ENCODE measurements around the gene RABL2B. TPM values are rescaled to one million over a fixed set of nuclear protein-coding genes. Genes with fewer than 3 reads are reported as not detected.

The RABL2B gene
- polyA plus RNA-seq, 1 donor from 2014 or later = 26.2 TPM

- TF ChIP-seq SMC3 (conservative IDR thresholded peaks at IDR 0.05; ENCODE audit: poor library complexity) (no peak), TAF1 (IDR thresholded peaks at IDR 0.05; ENCODE audit: low read depth) (no peak), POLR2AphosphoS5 (IDR thresholded peaks at IDR 0.05) (no peak), EP300 (conservative IDR thresholded peaks at IDR 0.05; ENCODE audit: poor library complexity, severe bottlenecking) (no peak), CTCF (IDR thresholded peaks at IDR 0.05; ENCODE audit: poor library complexity, severe bottlenecking) (no peak), MXI1 (conservative IDR thresholded peaks at IDR 0.05; ENCODE audit: poor library complexity, severe bottlenecking) (no peak), EZH2 (IDR thresholded peaks at IDR 0.05; ENCODE audit: borderline replicate concordance, insufficient read depth, low read length, poor library complexity, severe bottlenecking) (no peak), RAD21 (conservative IDR thresholded peaks at IDR 0.05) (no peak), REST (IDR thresholded peaks at IDR 0.05; ENCODE audit: borderline replicate concordance) (no peak)
- no peaks in the 10 kb centered on the region for H3K9me3 ChIP-seq (ENCODE audit: low read length)
- no peaks in the 10 kb centered on the region for H4K20me1 ChIP-seq (ENCODE audit: insufficient read depth)
- no peak overlapping the region for H3K27ac ChIP-seq (ENCODE audit: low read length)
- no peaks in the 10 kb centered on the region for H3K36me3 ChIP-seq (ENCODE audit: insufficient read depth, low read length)
- H3F3A ChIP-seq (ENCODE audit: insufficient read depth, low read length, poor library complexity, severe bottlenecking) = no peaks in the 10 kb centered on the region
- H2AFZ ChIP-seq (ENCODE audit: low read depth, low read length) = no peak overlapping the region
- no peaks in the 10 kb centered on the region for H3K9me2 ChIP-seq (ENCODE audit: insufficient read depth, low read length)
- peaks cover 17% of the 10 kb centered on the region for H3K27me3 ChIP-seq (ENCODE audit: insufficient read depth, low read depth, low read length)
- H3K4me3 ChIP-seq (ENCODE audit: low read length) = no peak overlapping the region
- H3K4me2 ChIP-seq (ENCODE audit: low read length) = no peak overlapping the region
- H3K9ac ChIP-seq (ENCODE audit: low read length) = no peak overlapping the region
- H3K79me2 ChIP-seq (replicated peaks; ENCODE audit: insufficient read depth, low read length) = no peaks in the 10 kb centered on the region
Observed at GRCh38 chr22:50721257-50721844, 62.1 kb downstream of the RABL2B start.

GRCh38 chr22:50720301-50721256 is 62.9 kb downstream of the RABL2B start:
- H3K27me3 ChIP-seq (ENCODE audit: insufficient read depth, low read depth, low read length) = peaks cover 17% of the 10 kb centered on the region
- H3K36me3 ChIP-seq (ENCODE audit: insufficient read depth, low read length) = no peaks in the 10 kb centered on the region
- H3K9ac ChIP-seq (ENCODE audit: low read length) = no peak overlapping the region
- no peaks in the 10 kb centered on the region for H3K9me3 ChIP-seq (ENCODE audit: low read length)
- H2AFZ ChIP-seq (ENCODE audit: low read depth, low read length) = no peak overlapping the region
- no peaks in the 10 kb centered on the region for H4K20me1 ChIP-seq (ENCODE audit: insufficient read depth)
- no peak overlapping the region for H3K27ac ChIP-seq (ENCODE audit: low read length)
- no peaks in the 10 kb centered on the region for H3F3A ChIP-seq (ENCODE audit: insufficient read depth, low read length, poor library complexity, severe bottlenecking)
- H3K4me2 ChIP-seq (ENCODE audit: low read length) = no peak overlapping the region
- H3K4me3 ChIP-seq (ENCODE audit: low read length) = no peak overlapping the region
- TF ChIP-seq MXI1 (conservative IDR thresholded peaks at IDR 0.05; ENCODE audit: poor library complexity, severe bottlenecking) (no peak), EP300 (conservative IDR thresholded peaks at IDR 0.05; ENCODE audit: poor library complexity, severe bottlenecking) (no peak), CTCF (IDR thresholded peaks at IDR 0.05; ENCODE audit: poor library complexity, severe bottlenecking) (no peak), EZH2 (IDR thresholded peaks at IDR 0.05; ENCODE audit: borderline replicate concordance, insufficient read depth, low read length, poor library complexity, severe bottlenecking) (no peak)
- H3K9me2 ChIP-seq (ENCODE audit: insufficient read depth, low read length) = no peaks in the 10 kb centered on the region
- H3K79me2 ChIP-seq (replicated peaks; ENCODE audit: insufficient read depth, low read length) = no peaks in the 10 kb centered on the region

All from neural cell (in vitro differentiated cells).